HepG2 (cell line): ENCODE measurements around the gene CCDC97. TPM values are rescaled to one million over a fixed set of nuclear protein-coding genes. Genes with fewer than 3 reads are reported as not detected.

Source experiments
- ADNP ChIP-seq: sonication (generic); formaldehyde crosslinking; IDR thresholded peaks from 2 replicates; pipeline ENCODE4 v1.4.0; 2020; ENCODE audit warnings: missing genetic modification reagents
- AGO2 ChIP-seq: fragments of 200-400 bp; formaldehyde crosslinking; optimal IDR thresholded peaks from 2 replicates; pipeline ENCODE3; 2017; ENCODE audit warnings: mild to moderate bottlenecking, low read depth, low read length, moderate library complexity
- GLI4 ChIP-seq: sonication (generic); formaldehyde crosslinking; IDR thresholded peaks from 2 replicates; pipeline ENCODE4 v1.5.1; 2020; ENCODE audit warnings: missing genetic modification reagents, mild to moderate bottlenecking, moderate library complexity, borderline replicate concordance
- IKZF5 ChIP-seq: IDR thresholded peaks from 2 replicates; pipeline ENCODE4 v1.6.1; 2018; ENCODE audit warnings: missing genetic modification reagents, mild to moderate bottlenecking, missing compliant biosample characterization
- JUNB ChIP-seq: sonication (generic); formaldehyde crosslinking; IDR thresholded peaks from 2 replicates; pipeline ENCODE4 v1.8.0; 2022; ENCODE audit warnings: missing genetic modification reagents, mild to moderate bottlenecking, borderline replicate concordance
- KLF6 ChIP-seq: IDR thresholded peaks from 2 replicates; pipeline ENCODE4 v1.8.0; 2016; ENCODE audit warnings: missing biosample characterization, missing genetic modification reagents
- KMT2B ChIP-seq: IDR thresholded peaks from 2 replicates; pipeline ENCODE4 v1.6.1; 2016; ENCODE audit warnings: missing genetic modification reagents, missing compliant biosample characterization
- MAFF ChIP-seq: IDR thresholded peaks from 2 replicates; pipeline ENCODE4 v1.6.1; 2011; ENCODE audit warnings: low read depth, low read length, improper control_type of control experiment
- MTF2 ChIP-seq: sonication (generic); formaldehyde crosslinking; IDR thresholded peaks from 2 replicates; pipeline ENCODE4 v1.5.0; 2020; ENCODE audit warnings: missing genetic modification reagents, borderline replicate concordance
- PHF21A ChIP-seq: sonication (generic); formaldehyde crosslinking; IDR thresholded peaks from 2 replicates; pipeline ENCODE4 v1.5.0; 2020; ENCODE audit warnings: mild to moderate bottlenecking, missing genetic modification reagents
- RERE ChIP-seq: IDR thresholded peaks from 2 replicates; pipeline ENCODE4 v1.6.1; 2016; ENCODE audit warnings: low read depth, missing genetic modification reagents, missing compliant biosample characterization
- REXO4 ChIP-seq: sonication (generic); formaldehyde crosslinking; IDR thresholded peaks from 2 replicates; pipeline ENCODE4 v1.8.0; 2022; ENCODE audit warnings: missing genetic modification reagents, mild to moderate bottlenecking, borderline replicate concordance
- SP140L ChIP-seq: sonication (generic); formaldehyde crosslinking; IDR thresholded peaks from 2 replicates; pipeline ENCODE4 v1.4.0; 2020; ENCODE audit warnings: missing genetic modification reagents, borderline replicate concordance
- SP2 ChIP-seq: sonication (generic); formaldehyde crosslinking; IDR thresholded peaks from 2 replicates; pipeline ENCODE4 v1.5.1; 2020; ENCODE audit warnings: mild to moderate bottlenecking, missing genetic modification reagents
- U2AF1 ChIP-seq: fragments of 200-400 bp; formaldehyde crosslinking; optimal IDR thresholded peaks from 2 replicates; pipeline ENCODE3; 2017; ENCODE audit warnings: mild to moderate bottlenecking, low read depth, low read length
- ZNF234 ChIP-seq: sonication (generic); formaldehyde crosslinking; conservative IDR thresholded peaks from 2 replicates; pipeline ENCODE4 v1.5.1; 2020; ENCODE audit warnings: mild to moderate bottlenecking, missing genetic modification reagents
- ZNF282 ChIP-seq: fragments of 450-650 bp; IDR thresholded peaks from 2 replicates; pipeline ENCODE4 v1.6.1; 2018; ENCODE audit not compliant: partially characterized antibody
- ZNF317 ChIP-seq: sonication (generic); formaldehyde crosslinking; IDR thresholded peaks from 2 replicates; pipeline ENCODE4 v1.5.0; 2020; ENCODE audit warnings: mild to moderate bottlenecking, missing genetic modification reagents
- ZNF557 ChIP-seq: sonication (generic); formaldehyde crosslinking; IDR thresholded peaks from 2 replicates; pipeline ENCODE4 v1.4.0; 2020; ENCODE audit warnings: missing genetic modification reagents
- ZNF639 ChIP-seq: conservative IDR thresholded peaks from 2 replicates; pipeline ENCODE4 v1.6.1; 2018; ENCODE audit warnings: missing genetic modification reagents
- ZSCAN29 ChIP-seq: sonication (generic); formaldehyde crosslinking; conservative IDR thresholded peaks from 2 replicates; pipeline ENCODE4 v1.4.0; 2020; ENCODE audit warnings: mild to moderate bottlenecking, missing genetic modification reagents
- polyA plus RNA-seq, 8 experiments: library from polyadenylated mRNA; depleted of rRNA in 3 of 8; stranded (reverse) in 7 of 8; unstranded in 1 of 8; fragments of >200 nt; fragmentation: Illumina TruSeq in 4 of 8; extraction: Trizol in 4 of 8; gene quantifications; 2 replicates each; pipeline versions ENCODE4 v1.2.1 to v1.2.3, GENCODE V29; 2011 to 2016; ENCODE audit warnings: low read depth in 4 of 8, missing spikeins in 1 of 8, mixed read lengths in 1 of 8; ENCODE audit not compliant: insufficient read depth in 1 of 8
- total RNA-seq, 5 experiments: library from RNA; depleted of rRNA; stranded (reverse); fragments of >200 nt; fragmentation: Illumina TruSeq; extraction: Trizol; gene quantifications; 2 replicates each; pipeline ENCODE4 v1.2.3, GENCODE V29; 2016; ENCODE audit warnings: low read depth in 1 of 5

The CCDC97 gene
- total and polyA plus RNA-seq, 2 of the 13 experiments (the other 11 are each of a cell fraction or from before 2014, with no cell fraction given), result 6.2 to 7.3 TPM

DNA sequence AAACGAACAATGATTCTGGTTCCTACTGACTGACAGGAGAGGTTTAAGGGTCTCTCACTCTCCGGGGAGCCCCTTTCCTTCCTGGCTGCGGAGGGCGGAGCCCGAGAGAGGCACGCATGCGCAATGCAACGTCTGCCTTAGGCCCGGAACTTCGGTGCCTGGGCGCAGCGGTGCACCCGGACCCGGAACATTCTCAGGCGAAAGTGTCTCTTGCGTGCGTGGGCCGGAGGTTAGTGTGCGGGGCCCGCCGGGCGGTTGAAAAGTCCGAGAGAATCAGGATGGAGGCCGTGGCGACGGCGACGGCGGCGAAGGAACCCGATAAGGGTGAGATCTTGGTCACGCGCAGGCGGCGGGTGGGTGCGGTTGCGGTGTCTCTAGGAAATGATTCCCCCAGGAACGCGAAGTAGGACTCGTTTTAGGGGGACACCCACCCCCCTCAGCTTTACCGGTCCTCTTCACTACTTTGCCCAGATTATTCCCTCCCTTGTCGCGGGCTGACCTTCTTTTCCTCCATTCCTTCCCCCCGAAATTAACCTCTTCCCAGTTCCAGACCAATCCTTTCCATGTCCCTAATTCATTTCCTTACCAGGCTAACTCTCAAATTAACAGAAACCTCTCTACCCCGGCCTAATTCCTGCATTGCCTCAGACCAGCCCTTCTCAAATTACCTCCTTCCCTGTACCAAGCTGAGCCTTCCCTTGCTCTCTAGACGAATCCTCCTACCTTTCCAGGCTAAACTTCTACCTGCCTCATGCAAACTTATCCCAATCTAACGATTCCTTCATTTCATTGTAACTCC is at the start of gene CCDC97 (continued):
- TF ChIP-seq ZNF282, result no peak
- peak; percentile 66; the same call in 1 of the 2 replicates for TF ChIP-seq ZSCAN29
- 0 out of 2 replicates have a peak, but pooled peaks have one; percentile 36 for TF ChIP-seq ZNF639
- no peak for TF ChIP-seq ZNF557 (CRISPR knock-in tag)
- no peak; the same call in 1 of the 2 replicates for TF ChIP-seq SP2 (CRISPR knock-in tag)
- TF ChIP-seq RERE, result peak; percentile 23; the same call in 1 of the 2 replicates
- peak; percentile 95 for TF ChIP-seq AGO2
- TF ChIP-seq GLI4, result no peak
- TF ChIP-seq ADNP, result no peak
- TF ChIP-seq MAFF, result no peak
- TF ChIP-seq JUNB (CRISPR knock-in tag), result no peak
- TF ChIP-seq U2AF1, result peak; percentile 88
- TF ChIP-seq ZNF317, result peak; percentile 71; the same call in 1 of the 2 replicates
- peak; percentile 66; the same call in 1 of the 2 replicates for TF ChIP-seq MTF2
- peak; percentile 72 for TF ChIP-seq IKZF5
- TF ChIP-seq PHF21A, result peak; percentile 76; the same call in 1 of the 2 replicates
- peak; percentile 70 for TF ChIP-seq KMT2B
- TF ChIP-seq REXO4 (CRISPR knock-in tag), result no peak
- TF ChIP-seq KLF6 (CRISPR knock-in tag), result peak; percentile 75; the same call in 1 of the 2 replicates
- no peak for TF ChIP-seq ZNF234 (CRISPR knock-in tag)
- no peak for TF ChIP-seq SP140L (CRISPR knock-in tag)
